Testis (tissue), 3 donors: ENCODE results near the gene TMEM178B. TPM values are rescaled to one million over a fixed set of nuclear protein-coding genes. Genes with fewer than 3 reads are reported as not detected.

Experiments used
- DNase-seq: peaks from one replicate; pipeline ENCODE4 v3.0.0-alpha.2; 2019
- H3K27ac ChIP-seq, 2 donors: fragments of 200-600 bp; sonication (generic); one replicate each; pipeline ENCODE4 v1.5.1; 2019
- H3K27me3 ChIP-seq: fragments of 200-600 bp; sonication (generic); one replicate; pipeline ENCODE4 v1.5.1; 2019
- H3K36me3 ChIP-seq: fragments of 200-600 bp; sonication (generic); one replicate; pipeline ENCODE4 v1.5.1; 2017; ENCODE audit warnings: low read depth; ENCODE audit errors: missing control alignments
- H3K4me1 ChIP-seq: fragments of 200-600 bp; sonication (generic); one replicate; pipeline ENCODE4 v1.5.1; 2019
- H3K4me3 ChIP-seq, 2 donors: fragments of 200-600 bp; sonication (generic); one replicate each; pipeline ENCODE4 v1.5.1; 2017 to 2019
- H3K9me3 ChIP-seq: fragments of 200-600 bp; sonication (generic); one replicate; pipeline ENCODE4 v1.5.1; 2017
- POLR2A ChIP-seq: fragments of 450-650 bp; IDR thresholded peaks from one replicate; pipeline ENCODE4 v1.6.1; 2017; ENCODE audit warnings: antibody characterized with exemption, mild to moderate bottlenecking, moderate library complexity
- WGBS, 2 donors: methylation state at CpG; one replicate each; pipeline ENCODE4 v1.1.5; 2018; 5-methylcytosine and 5-hydroxymethylcytosine counted together
- intact Hi-C: fragments of 100-400 bp; cut with DNase I; formaldehyde crosslinking; loops from one replicate; pipeline ENCODE4 v1.15.1; 2023; ENCODE audit warnings: low total_unique reads
- polyA plus RNA-seq: library from polyadenylated mRNA; stranded (reverse); fragments of 350-450 nt; fragmentation: Illumina TruSeq; extraction: RNeasy Lipid Tissue Mini Kit (QIAGEN cat#74804); gene quantifications from one replicate; pipeline ENCODE4 v1.2.3, GENCODE V29; 2014; ENCODE audit warnings: low read depth, low replicate concordance; ENCODE audit not compliant: insufficient read depth
- total RNA-seq, 2 donors: library from RNA; depleted of rRNA; stranded (reverse); fragments of >200 nt; gene quantifications; one replicate each; pipeline ENCODE4 v1.2.3, GENCODE V29; 2016
- TF ChIP-seq, protein P1 (sequence below), 3 experiments: fragments of 450-650 bp in 2 of 3; fragments of 200-600 bp in 1 of 3; sonication (generic) in 1 of 3; IDR thresholded peaks; one replicate each; pipeline ENCODE4 v1.5.1; 2016 to 2019; ENCODE audit warnings: antibody characterized with exemption in 3 of 3, mild to moderate bottlenecking in 2 of 3, moderate library complexity in 1 of 3

The TMEM178B gene
- total and polyA plus RNA-seq, 3 donors from 2014 or later, result 1.7 to 7.2 (median 2.0) TPM

- TF ChIP-seq, protein P1, sequence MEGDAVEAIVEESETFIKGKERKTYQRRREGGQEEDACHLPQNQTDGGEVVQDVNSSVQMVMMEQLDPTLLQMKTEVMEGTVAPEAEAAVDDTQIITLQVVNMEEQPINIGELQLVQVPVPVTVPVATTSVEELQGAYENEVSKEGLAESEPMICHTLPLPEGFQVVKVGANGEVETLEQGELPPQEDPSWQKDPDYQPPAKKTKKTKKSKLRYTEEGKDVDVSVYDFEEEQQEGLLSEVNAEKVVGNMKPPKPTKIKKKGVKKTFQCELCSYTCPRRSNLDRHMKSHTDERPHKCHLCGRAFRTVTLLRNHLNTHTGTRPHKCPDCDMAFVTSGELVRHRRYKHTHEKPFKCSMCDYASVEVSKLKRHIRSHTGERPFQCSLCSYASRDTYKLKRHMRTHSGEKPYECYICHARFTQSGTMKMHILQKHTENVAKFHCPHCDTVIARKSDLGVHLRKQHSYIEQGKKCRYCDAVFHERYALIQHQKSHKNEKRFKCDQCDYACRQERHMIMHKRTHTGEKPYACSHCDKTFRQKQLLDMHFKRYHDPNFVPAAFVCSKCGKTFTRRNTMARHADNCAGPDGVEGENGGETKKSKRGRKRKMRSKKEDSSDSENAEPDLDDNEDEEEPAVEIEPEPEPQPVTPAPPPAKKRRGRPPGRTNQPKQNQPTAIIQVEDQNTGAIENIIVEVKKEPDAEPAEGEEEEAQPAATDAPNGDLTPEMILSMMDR (IDR thresholded peaks at IDR 0.05), result no peak
- no peak for TF ChIP-seq POLR2A
- 56 to 74% methylated on average over 2 of the region's 2 CpGs for WGBS, 2 donors
- Histone ChIP-seq H3K9me3 (no peaks in the 10 kb centered on the region), H3K36me3 (no peaks in the 10 kb centered on the region), H3K4me1 (no peaks in the 10 kb centered on the region), H3K4me3 (no peak overlapping the region), H3K27me3 (no peaks in the 10 kb centered on the region), H3K27ac (no peak overlapping the region)
- intact Hi-C loops, result no loop called here
- no peak for DNase-seq
Measured at GRCh38 chr7:141251957-141252356, 178.1 kb downstream of the TMEM178B start.

GRCh38 chr7:141257597-141257996, 183.7 kb downstream of the TMEM178B start:
- no peaks in the 10 kb centered on the region for H3K27me3 ChIP-seq
- TF ChIP-seq, protein P1 (IDR thresholded peaks at IDR 0.05), result no peak
- TF ChIP-seq POLR2A, result no peak
- no peaks in the 10 kb centered on the region for H3K4me1 ChIP-seq
- 66 to 71% methylated on average over 2 of the region's 2 CpGs for WGBS, 2 donors
- no peak for DNase-seq
- H3K9me3 ChIP-seq, result no peaks in the 10 kb centered on the region
- intact Hi-C loops, result no loop called here
- no peaks in the 10 kb centered on the region for H3K36me3 ChIP-seq
- H3K27ac ChIP-seq, result no peak overlapping the region
- no peak overlapping the region for H3K4me3 ChIP-seq

- Histone ChIP-seq H3K4me3 (no peak overlapping the region), H3K9me3 (no peaks in the 10 kb centered on the region), H3K36me3 (no peaks in the 10 kb centered on the region), H3K27me3 (no peaks in the 10 kb centered on the region), H3K27ac (no peak overlapping the region), H3K4me1 (no peaks in the 10 kb centered on the region)
- no peak for DNase-seq
- WGBS, 2 donors, result 66 to 75% methylated on average over 5 of the region's 5 CpGs
- intact Hi-C loops, result no loop called here
- no peak for TF ChIP-seq POLR2A
- TF ChIP-seq, protein P1 (IDR thresholded peaks at IDR 0.05), result no peak
Measured at GRCh38 chr7:141258559-141258958, 184.7 kb downstream of the TMEM178B start.

- no peaks in the 10 kb centered on the region for H3K27me3 ChIP-seq
- H3K4me3 ChIP-seq, result no peak overlapping the region
- H3K27ac ChIP-seq, result no peak overlapping the region
- no peak for DNase-seq
- H3K36me3 ChIP-seq, result no peaks in the 10 kb centered on the region
- no peaks in the 10 kb centered on the region for H3K9me3 ChIP-seq
- TF ChIP-seq, protein P1 (IDR thresholded peaks at IDR 0.05), result no peak
- no peak for TF ChIP-seq POLR2A
- intact Hi-C loops, result no loop called here
- 66 to 80% methylated on average over 5 of the region's 5 CpGs for WGBS, 2 donors
- no peaks in the 10 kb centered on the region for H3K4me1 ChIP-seq
Measured at GRCh38 chr7:141262101-141263090, 188.5 kb downstream of the TMEM178B start.
